SK-N-SH treated with all-trans-retinoic acid at 6 μM for 48 hours (cell line): ENCODE measurements around the gene ZC3H14.

Experiments used
- ATAC-seq: fragments of 200-7000 bp; cut with Tn5 transposase; 3 replicates; pipeline ENCODE4 v1.9.1; 2020; ENCODE audit warnings: mild to moderate bottlenecking, moderate library complexity
- ARNTL ChIP-seq: fragments of 450-650 bp; formaldehyde crosslinking; IDR thresholded peaks from 2 replicates; pipeline ENCODE4 v1.5.0; 2020; ENCODE audit warnings: low read depth, mild to moderate bottlenecking, moderate library complexity, borderline replicate concordance
- BACH2 ChIP-seq: fragments of 250-450 bp; sonication (Bioruptor Pico); IDR thresholded peaks from 2 replicates; pipeline ENCODE4 v1.9.0; 2021; ENCODE audit warnings: mild to moderate bottlenecking, borderline replicate concordance
- CSDC2 ChIP-seq: fragments of 250-450 bp; sonication (Bioruptor Pico); IDR thresholded peaks from 2 replicates; pipeline ENCODE4 v1.5.0; 2020; ENCODE audit warnings: mild to moderate bottlenecking, moderate library complexity
- ESRRG ChIP-seq: fragments of 250-450 bp; sonication (Bioruptor Pico); IDR thresholded peaks from 2 replicates; pipeline ENCODE4 v1.6.1; 2021; ENCODE audit warnings: mild to moderate bottlenecking
- GLIS3 ChIP-seq: fragments of 250-450 bp; sonication (Bioruptor Pico); IDR thresholded peaks from 2 replicates; pipeline ENCODE4 v1.5.0; 2020; ENCODE audit warnings: mild to moderate bottlenecking, moderate library complexity
- ISL1 ChIP-seq: fragments of 250-450 bp; sonication (Bioruptor Pico); IDR thresholded peaks from 2 replicates; pipeline ENCODE4 v2.1.2; 2022; ENCODE audit warnings: mild to moderate bottlenecking, moderate library complexity
- OSR1 ChIP-seq: fragments of 250-450 bp; sonication (Bioruptor Pico); IDR thresholded peaks from 2 replicates; pipeline ENCODE4 v1.8.0; 2022; ENCODE audit warnings: moderate library complexity, mild to moderate bottlenecking, inconsistent platforms
- PPARA ChIP-seq: fragments of 250-450 bp; sonication (Bioruptor Pico); IDR thresholded peaks from 2 replicates; pipeline ENCODE4 v1.5.0; 2020; ENCODE audit warnings: mild to moderate bottlenecking, borderline replicate concordance
- RARB ChIP-seq: fragments of 250-450 bp; sonication (Bioruptor Pico); IDR thresholded peaks from 2 replicates; pipeline ENCODE4 v1.8.0; 2021; ENCODE audit warnings: mild to moderate bottlenecking, moderate library complexity
- SNAI2 ChIP-seq: fragments of 250-450 bp; sonication (Bioruptor Pico); IDR thresholded peaks from 2 replicates; pipeline ENCODE4 v1.5.0; 2020; ENCODE audit warnings: mild to moderate bottlenecking, moderate library complexity
- TCF4 ChIP-seq: fragments of 250-450 bp; sonication (Bioruptor Pico); IDR thresholded peaks from 2 replicates; pipeline ENCODE4 v1.8.0; 2021; ENCODE audit warnings: mild to moderate bottlenecking, moderate library complexity, borderline replicate concordance
- TOX ChIP-seq: fragments of 250-450 bp; sonication (Bioruptor Pico); IDR thresholded peaks from 2 replicates; pipeline ENCODE4 v1.8.0; 2021; ENCODE audit warnings: mild to moderate bottlenecking, moderate library complexity, borderline replicate concordance
- ZC3H10 ChIP-seq: fragments of 250-450 bp; sonication (Bioruptor Pico); IDR thresholded peaks from 2 replicates; pipeline ENCODE4 v1.5.1; 2021; ENCODE audit warnings: mild to moderate bottlenecking, moderate library complexity
- ZFP3 ChIP-seq: fragments of 250-450 bp; sonication (Bioruptor Pico); IDR thresholded peaks from 2 replicates; pipeline ENCODE4 v1.5.0; 2020; ENCODE audit warnings: mild to moderate bottlenecking, moderate library complexity
- ZFP30 ChIP-seq: fragments of 450-650 bp; formaldehyde crosslinking; IDR thresholded peaks from 2 replicates; pipeline ENCODE4 v1.5.0; 2022; ENCODE audit warnings: mild to moderate bottlenecking, moderate library complexity
- ZNF70 ChIP-seq: fragments of 450-650 bp; formaldehyde crosslinking; IDR thresholded peaks from 2 replicates; pipeline ENCODE4 v1.5.0; 2020; ENCODE audit warnings: mild to moderate bottlenecking, moderate library complexity
- ZNF8 ChIP-seq: fragments of 450-650 bp; formaldehyde crosslinking; IDR thresholded peaks from 2 replicates; pipeline ENCODE4 v1.5.0; 2020; ENCODE audit warnings: mild to moderate bottlenecking, moderate library complexity
- TF ChIP-seq, protein P1 (sequence below): fragments of 250-450 bp; sonication (Bioruptor Pico); IDR thresholded peaks from 2 replicates; pipeline ENCODE4 v1.8.0; 2021; ENCODE audit warnings: low read depth, mild to moderate bottlenecking, moderate library complexity, borderline replicate concordance
- TF ChIP-seq, protein P2 (sequence below): fragments of 250-450 bp; sonication (Bioruptor Pico); IDR thresholded peaks from 2 replicates; pipeline ENCODE4 v1.5.1; 2020; ENCODE audit warnings: low read depth, mild to moderate bottlenecking, moderate library complexity
- TF ChIP-seq, protein P3 (sequence below): fragments of 250-450 bp; sonication (Bioruptor Pico); IDR thresholded peaks from 2 replicates; pipeline ENCODE4 v1.5.0; 2020; ENCODE audit warnings: mild to moderate bottlenecking, moderate library complexity
- TF ChIP-seq, protein P4 (sequence below): fragments of 250-450 bp; sonication (Bioruptor Pico); IDR thresholded peaks from 2 replicates; pipeline ENCODE4 v1.5.1; 2021; ENCODE audit warnings: mild to moderate bottlenecking, moderate library complexity

The ZC3H14 gene

DNA sequence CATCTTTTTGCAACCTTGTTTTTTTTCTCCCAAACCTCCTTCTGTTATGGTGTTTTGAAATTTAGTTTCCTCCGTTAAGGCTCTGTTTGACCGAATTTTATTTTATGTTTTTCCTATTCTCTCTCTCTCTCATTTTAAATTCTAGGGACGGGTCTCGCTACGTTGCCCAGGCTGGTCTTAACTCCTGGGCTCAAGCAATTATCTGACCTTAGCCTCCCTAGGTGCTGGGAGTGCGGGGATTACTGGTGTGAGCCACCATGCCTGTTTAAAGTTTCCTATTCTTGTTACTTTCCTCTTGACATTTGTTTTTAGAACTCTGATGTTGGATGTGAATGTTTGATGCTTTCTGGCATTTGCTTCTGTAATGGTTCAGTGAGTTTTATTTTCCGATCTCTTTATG lies 1.0 kb downstream of the ZC3H14 start:
- no peak for TF ChIP-seq ZNF70 (CRISPR knock-in tag)
- no peak for TF ChIP-seq ARNTL (CRISPR knock-in tag)
- TF ChIP-seq ZFP30 (CRISPR knock-in tag), result no peak
- no peak for TF ChIP-seq OSR1 (CRISPR knock-in tag)
- no peak for TF ChIP-seq TOX (CRISPR knock-in tag)
- TF ChIP-seq, protein P1, sequence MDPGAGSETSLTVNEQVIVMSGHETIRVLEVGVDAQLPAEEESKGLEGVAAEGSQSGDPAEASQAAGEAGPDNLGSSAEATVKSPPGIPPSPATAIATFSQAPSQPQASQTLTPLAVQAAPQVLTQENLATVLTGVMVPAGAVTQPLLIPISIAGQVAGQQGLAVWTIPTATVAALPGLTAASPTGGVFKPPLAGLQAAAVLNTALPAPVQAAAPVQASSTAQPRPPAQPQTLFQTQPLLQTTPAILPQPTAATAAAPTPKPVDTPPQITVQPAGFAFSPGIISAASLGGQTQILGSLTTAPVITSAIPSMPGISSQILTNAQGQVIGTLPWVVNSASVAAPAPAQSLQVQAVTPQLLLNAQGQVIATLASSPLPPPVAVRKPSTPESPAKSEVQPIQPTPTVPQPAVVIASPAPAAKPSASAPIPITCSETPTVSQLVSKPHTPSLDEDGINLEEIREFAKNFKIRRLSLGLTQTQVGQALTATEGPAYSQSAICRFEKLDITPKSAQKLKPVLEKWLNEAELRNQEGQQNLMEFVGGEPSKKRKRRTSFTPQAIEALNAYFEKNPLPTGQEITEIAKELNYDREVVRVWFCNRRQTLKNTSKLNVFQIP (CRISPR knock-in tag), result no peak
- no peak for TF ChIP-seq BACH2 (CRISPR knock-in tag)
- TF ChIP-seq CSDC2, result no peak
- TF ChIP-seq ZNF8, result no peak
- no peak for TF ChIP-seq ZC3H10 (CRISPR knock-in tag)
- no peak for TF ChIP-seq SNAI2
- no peak for TF ChIP-seq RARB (CRISPR knock-in tag)
- TF ChIP-seq ZFP3, result no peak
- no peak for TF ChIP-seq GLIS3
- no peak for TF ChIP-seq TCF4 (CRISPR knock-in tag)
- ATAC-seq, result no peak

DNA sequence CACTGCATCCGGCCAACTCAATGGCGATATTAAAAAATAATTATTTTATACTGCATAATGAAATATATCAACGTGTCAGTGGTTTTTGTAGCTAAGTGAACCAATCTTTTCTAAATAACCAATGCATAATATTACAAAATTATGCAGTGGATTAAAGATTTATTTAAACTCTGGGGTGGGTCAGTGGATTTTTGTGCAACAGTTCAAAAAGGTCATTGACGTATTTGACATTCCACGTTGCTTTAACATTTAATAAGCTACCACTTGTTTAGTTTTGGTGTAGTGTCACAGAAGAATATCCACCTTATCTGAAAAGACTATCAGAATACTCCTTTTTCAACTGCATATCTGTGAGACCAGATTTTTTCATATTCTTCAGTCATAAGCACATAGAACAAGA lies 2.6 kb downstream of the ZC3H14 start:
- ATAC-seq, result no peak
- no peak for TF ChIP-seq ZFP30 (CRISPR knock-in tag)
- TF ChIP-seq ISL1 (CRISPR knock-in tag), result no peak
- no peak for TF ChIP-seq ZC3H10 (CRISPR knock-in tag)
- no peak for TF ChIP-seq GLIS3
- TF ChIP-seq, protein P2, sequence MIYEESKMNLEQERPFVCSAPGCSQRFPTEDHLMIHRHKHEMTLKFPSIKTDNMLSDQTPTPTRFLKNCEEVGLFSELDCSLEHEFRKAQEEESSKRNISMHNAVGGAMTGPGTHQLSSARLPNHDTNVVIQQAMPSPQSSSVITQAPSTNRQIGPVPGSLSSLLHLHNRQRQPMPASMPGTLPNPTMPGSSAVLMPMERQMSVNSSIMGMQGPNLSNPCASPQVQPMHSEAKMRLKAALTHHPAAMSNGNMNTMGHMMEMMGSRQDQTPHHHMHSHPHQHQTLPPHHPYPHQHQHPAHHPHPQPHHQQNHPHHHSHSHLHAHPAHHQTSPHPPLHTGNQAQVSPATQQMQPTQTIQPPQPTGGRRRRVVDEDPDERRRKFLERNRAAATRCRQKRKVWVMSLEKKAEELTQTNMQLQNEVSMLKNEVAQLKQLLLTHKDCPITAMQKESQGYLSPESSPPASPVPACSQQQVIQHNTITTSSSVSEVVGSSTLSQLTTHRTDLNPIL (CRISPR knock-in tag), result no peak

DNA sequence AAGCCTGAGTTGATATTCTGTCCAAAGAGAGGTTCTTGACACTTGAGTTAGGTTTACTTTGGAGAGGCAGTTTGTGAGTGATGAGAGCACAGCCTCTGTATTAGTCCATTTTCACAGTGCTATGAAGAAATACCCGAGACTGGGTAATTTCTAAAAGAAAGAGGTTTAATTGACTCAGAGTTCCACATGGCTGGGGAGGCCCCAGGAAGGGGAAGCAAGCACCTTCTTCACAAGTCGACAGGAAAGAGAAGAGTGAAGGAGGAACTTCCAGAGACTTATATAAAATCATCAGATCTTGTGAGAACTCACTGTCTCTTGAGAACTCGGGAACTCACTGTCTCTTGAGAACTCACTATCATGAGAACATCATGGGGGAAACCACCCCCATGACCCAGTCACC lies 5.4 kb downstream of the ZC3H14 start:
- TF ChIP-seq TOX (CRISPR knock-in tag) (no peak), ARNTL (CRISPR knock-in tag) (no peak), ESRRG (CRISPR knock-in tag) (no peak), GLIS3 (no peak), SNAI2 (no peak), ZNF70 (CRISPR knock-in tag) (no peak), CSDC2 (no peak), ZFP3 (no peak), ZFP30 (CRISPR knock-in tag) (no peak), PPARA (CRISPR knock-in tag) (no peak), OSR1 (CRISPR knock-in tag) (no peak), RARB (CRISPR knock-in tag) (no peak), ISL1 (CRISPR knock-in tag) (no peak)
- TF ChIP-seq, protein P3, sequence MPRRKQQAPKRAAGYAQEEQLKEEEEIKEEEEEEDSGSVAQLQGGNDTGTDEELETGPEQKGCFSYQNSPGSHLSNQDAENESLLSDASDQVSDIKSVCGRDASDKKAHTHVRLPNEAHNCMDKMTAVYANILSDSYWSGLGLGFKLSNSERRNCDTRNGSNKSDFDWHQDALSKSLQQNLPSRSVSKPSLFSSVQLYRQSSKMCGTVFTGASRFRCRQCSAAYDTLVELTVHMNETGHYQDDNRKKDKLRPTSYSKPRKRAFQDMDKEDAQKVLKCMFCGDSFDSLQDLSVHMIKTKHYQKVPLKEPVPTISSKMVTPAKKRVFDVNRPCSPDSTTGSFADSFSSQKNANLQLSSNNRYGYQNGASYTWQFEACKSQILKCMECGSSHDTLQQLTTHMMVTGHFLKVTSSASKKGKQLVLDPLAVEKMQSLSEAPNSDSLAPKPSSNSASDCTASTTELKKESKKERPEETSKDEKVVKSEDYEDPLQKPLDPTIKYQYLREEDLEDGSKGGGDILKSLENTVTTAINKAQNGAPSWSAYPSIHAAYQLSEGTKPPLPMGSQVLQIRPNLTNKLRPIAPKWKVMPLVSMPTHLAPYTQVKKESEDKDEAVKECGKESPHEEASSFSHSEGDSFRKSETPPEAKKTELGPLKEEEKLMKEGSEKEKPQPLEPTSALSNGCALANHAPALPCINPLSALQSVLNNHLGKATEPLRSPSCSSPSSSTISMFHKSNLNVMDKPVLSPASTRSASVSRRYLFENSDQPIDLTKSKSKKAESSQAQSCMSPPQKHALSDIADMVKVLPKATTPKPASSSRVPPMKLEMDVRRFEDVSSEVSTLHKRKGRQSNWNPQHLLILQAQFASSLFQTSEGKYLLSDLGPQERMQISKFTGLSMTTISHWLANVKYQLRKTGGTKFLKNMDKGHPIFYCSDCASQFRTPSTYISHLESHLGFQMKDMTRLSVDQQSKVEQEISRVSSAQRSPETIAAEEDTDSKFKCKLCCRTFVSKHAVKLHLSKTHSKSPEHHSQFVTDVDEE (CRISPR knock-in tag), result no peak
- TF ChIP-seq, protein P4, sequence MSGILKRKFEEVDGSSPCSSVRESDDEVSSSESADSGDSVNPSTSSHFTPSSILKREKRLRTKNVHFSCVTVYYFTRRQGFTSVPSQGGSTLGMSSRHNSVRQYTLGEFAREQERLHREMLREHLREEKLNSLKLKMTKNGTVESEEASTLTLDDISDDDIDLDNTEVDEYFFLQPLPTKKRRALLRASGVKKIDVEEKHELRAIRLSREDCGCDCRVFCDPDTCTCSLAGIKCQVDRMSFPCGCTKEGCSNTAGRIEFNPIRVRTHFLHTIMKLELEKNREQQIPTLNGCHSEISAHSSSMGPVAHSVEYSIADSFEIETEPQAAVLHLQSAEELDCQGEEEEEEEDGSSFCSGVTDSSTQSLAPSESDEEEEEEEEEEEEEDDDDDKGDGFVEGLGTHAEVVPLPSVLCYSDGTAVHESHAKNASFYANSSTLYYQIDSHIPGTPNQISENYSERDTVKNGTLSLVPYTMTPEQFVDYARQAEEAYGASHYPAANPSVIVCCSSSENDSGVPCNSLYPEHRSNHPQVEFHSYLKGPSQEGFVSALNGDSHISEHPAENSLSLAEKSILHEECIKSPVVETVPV (CRISPR knock-in tag), result no peak
- TF ChIP-seq, protein P1 (CRISPR knock-in tag), result no peak
- TF ChIP-seq, protein P2 (CRISPR knock-in tag), result no peak
- no peak for ATAC-seq
